GM04504 (cell line): Measurements from ENCODE around the gene PANK1.

Experiments
- DNase-seq: peaks from one replicate; pipeline ENCODE4 v3.0.0-alpha.2; 2012; ENCODE audit warnings: low read depth

Gene PANK1

DNA sequence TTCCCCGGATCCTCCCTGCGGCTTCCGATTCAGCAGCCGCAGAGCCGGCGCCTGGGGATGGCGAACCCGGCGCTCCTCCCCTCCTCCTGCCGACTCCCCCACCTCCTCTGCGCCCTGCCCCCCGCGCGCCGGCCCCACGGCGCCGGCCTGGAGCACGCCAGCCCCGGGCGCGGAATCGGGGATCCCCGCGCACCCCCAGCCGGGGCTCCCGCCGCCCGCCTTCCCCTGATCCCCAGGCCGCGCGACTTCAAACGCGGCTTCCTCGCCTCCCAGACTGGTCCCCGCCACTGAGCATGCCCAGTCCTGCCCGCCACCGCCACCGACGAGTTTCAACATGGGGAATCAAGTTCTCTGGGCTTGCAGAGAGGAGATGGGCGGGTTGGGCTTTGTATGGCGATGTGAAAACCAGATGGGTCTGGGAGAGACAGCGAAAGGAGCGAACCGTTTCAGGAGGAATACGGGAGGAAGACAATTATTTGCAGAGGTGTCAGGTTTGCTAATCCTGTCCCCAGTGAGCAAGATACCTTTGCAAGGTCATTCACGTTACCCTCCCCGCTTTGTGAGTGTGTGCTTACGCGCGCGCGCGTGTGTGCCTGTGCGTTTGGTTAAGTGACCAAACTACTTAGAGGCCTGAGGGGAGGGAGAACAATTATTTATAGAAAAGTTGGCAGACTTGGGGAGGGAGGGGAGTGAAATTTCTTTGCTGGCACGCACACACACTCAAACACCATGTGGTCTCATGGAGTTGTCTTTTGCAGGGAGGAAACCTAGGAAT is at the start of gene PANK1:
Gene PANK1, minus strand, starts transcription at position 276 of the 775 bp plus-strand sequence. CDS start 351 bp downstream, outside the sequence.
- DNase-seq = peak; percentile 40

DNA sequence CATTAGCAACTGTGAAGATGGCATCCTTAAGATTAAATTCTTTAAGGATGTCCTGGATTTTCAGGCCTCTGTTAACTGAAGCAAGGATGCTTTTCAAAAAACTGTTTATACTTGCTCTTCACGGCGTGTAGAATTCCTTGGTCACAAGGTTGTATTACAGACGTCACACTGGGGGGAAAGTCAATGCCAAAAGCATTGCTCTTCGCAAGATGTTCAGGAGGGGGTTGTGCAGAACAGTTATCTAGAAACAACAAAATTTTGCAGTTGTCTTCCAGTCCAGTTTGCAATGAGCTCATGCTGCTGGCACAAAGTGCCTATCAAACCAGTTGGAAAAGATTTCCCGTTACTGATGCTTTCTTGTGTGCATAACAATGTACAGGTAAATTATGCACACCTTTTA is 48.1 kb upstream of the PANK1 start:
- DNase-seq = no peak

DNA sequence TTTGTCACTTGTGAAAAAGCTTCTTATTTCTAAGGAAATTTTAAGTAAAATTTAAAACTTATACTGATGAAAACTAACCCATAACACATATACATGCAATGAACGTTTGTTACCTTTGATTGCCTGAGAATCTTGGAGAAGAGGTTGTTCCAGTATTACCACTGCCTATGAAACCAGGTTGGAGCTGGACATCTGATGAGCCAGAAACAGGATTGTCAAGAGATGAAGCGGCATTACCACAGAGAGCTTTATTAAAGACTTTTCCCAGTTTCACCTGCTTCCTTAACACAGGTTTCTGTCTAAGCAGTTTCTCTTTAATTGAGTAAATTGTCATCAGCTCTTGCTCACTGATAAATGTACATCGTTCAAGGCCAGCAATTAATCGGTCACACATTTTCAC is 47.4 kb upstream of the PANK1 start:
- no peak for DNase-seq

DNA sequence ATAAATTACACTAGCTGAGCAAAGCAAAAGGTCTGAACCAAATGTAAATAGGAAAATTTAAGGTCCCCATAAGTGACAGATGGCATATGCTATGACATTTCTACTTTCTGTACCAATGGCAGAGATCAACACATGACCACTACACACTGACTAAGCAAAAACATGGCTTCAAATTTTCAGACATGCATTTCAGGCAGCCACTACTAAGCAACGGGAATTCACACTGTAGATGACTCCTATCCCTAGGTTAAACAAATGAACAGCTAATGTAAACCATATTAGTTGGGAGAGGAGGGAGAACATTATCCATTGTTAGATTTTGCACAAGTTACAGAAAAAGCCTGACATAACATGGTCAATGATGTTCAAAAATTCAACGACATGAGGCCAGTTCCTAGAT is 45.0 kb upstream of the PANK1 start:
- no peak for DNase-seq

DNA sequence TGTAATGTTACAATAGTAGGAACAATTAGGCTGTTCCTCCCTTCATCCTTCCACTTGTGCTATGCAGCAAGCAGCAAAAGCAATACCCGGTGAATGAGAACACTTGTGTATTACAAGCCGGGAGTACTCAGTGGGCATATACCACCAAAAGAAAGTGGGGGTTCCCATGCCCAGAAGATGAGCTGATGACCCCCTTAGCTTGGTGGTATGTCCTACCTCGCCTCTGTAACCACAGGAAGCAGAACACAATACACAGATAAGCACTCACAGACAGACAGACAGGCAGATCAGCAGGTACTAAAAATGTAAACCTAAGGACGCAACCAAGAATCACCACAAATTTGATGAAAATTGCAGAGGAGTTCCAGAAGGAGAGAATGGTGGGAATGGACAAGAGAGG is 40.9 kb upstream of the PANK1 start:
- DNase-seq = no peak

DNA sequence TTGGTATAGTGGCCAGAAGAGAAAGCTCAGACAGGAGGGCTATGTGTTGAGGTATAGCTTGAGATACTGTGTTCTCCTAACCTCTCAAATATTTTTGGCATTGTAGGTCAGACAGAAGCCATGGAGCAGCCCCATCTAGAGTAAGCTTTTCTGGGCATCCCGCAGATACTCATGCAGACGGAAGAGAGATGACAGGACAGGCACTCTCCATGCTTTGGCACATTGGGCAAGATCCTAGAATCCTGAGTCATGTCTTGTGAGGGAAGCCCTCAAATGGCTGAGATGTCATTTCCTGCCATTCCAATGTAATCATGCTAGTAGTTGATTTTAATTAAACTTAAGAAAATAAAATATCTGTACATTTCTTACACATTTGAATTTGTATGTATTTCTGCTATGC is 39.6 kb upstream of the PANK1 start:
- no peak for DNase-seq

DNA sequence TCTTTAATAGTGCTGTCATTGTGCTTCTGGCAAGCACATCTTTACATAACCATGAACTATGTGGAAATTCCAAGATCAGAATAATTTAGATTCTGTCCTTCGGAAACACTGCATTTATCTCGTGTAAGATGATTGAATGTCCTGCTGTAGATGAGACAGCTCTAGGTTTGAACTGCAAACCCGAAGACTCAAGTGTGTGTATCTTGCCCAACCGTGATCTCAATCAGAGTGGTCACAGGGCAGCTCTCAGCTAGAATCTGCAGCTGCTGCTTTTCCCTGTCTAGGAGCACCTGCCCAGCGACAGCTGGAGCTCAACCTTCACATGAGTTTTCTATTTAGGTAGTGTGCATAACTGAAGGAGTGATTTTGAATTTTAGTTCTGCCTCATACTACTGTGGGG is 38.8 kb upstream of the PANK1 start:
- DNase-seq = no peak

DNA sequence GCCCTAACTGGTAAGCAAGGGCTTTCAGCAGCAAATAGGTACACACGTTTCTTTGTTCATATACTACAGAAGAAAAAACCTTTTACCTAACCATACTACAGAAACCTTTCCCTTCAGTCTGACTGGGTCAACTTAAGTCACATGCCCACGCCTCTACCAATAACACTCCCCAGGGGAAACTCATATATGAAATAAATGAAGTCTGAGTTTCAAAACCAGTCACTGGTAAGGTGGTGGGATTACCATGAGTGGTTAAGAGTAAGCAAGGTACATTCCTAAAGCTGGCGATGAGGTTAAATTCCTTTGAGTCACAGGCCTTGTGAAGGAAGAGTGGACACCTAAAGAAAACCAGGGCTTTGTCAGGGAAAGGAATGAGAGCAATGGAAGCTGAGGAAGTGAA is 34.9 kb upstream of the PANK1 start:
- no peak for DNase-seq

DNA sequence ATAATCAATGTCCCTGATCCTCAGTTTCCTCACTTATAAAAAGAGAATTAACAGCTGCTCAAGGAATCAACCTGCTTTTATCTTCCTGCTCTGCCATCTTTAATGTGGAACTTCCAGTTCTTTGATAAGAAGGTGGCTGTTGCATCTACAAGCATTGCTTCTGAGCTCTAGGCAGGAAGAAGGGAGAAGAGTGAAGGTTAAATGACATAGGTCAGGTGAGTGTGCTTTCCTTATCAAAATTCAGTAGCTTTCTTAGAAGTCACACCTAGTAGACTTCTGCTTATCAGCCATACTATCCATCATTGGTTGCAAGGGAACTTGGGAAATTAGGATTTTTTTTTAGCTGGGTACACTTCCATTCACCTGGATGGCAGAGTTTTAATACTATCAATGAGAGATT is 32.3 kb upstream of the PANK1 start:
- no peak for DNase-seq

DNA sequence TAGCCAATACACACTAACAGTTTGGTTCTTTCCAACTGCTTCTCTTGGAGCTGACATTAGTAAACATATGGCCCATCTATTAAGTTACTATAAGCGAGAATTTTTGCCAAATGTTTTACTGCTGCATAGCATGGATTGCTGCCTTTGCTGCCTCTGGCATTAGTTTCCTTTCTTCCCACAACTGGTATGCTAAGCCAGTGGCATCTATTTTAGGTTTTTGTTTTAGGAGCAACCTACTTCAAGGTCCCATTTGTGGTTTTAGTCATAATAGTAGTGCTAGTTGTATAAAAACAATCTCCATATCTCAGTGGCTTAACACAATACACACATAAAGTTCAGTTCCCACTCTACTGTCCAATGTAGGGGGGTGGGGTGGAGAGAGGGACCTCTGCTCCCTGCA is 25.9 kb upstream of the PANK1 start:
- no peak for DNase-seq

DNA sequence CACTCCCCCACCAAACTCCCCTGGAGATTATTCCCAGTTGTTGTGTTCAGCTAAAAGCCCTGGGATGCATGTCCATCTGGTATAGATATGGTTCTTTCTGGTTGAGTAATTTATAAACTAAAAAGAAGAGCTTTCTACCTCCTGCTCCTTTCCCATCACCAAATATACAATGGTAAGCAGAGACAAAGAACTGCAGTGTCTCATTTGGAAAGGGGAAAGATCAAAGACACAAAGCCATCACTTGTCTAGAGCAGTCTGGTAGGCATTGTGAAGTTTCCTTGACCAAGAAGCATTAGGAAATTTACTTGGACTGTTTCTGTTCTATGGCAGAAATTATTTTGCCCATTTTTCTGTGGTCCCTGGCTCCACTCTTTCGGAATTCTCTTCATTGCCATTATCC is 24.9 kb upstream of the PANK1 start:
- DNase-seq = no peak

DNA sequence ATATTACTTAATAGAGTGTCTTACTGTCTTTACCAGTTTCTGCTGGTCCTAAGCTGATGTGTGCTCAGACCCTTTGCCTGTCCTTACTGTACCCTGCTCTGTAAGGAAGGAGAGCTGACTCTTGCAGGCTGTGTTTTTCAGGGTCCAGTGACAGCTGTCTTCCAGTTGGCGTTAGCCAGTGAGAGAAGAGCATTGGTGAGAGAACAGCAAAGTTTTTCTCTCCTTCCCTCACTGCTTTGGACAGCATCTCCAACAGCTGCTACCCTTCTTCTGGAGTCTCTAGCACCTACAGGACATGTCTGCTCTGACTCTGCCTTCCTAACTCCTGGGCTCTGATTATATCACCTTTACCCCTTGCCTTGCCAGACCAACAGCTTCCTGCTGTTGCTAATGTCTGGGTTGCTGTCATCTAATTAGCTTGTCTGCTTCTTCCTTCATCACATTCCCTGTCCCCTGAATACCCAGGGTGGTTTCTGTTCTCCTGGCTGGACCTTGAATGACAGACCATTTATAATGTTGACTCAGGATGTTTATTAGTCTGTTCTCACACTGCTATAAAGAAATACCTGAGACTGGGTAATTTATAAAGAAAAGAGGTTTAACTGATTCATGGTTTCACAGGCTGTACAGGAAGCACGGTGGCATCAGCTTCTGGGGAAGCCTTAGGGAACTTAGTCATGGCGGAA is 23.5 kb upstream of the PANK1 start:
- DNase-seq = no peak

DNA sequence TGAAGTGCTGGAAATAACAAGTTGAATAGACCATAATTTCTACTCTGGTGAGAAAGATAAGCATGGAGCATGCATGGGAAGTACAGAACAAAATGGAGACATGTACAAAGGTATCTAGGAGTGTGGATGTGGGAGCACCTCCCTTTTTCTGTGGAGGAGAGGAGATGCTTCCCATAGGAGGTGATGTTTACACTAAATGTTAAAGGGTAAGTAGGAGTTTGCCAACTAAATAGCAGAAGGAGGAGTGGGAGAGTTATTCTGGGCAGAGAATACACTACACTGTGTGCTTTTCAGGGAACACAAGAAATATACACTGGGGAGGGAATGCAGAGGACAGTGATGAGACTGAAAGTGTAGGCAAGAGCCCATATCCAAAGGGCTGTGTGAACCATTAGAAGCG is 21.1 kb upstream of the PANK1 start:
- no peak for DNase-seq

DNA sequence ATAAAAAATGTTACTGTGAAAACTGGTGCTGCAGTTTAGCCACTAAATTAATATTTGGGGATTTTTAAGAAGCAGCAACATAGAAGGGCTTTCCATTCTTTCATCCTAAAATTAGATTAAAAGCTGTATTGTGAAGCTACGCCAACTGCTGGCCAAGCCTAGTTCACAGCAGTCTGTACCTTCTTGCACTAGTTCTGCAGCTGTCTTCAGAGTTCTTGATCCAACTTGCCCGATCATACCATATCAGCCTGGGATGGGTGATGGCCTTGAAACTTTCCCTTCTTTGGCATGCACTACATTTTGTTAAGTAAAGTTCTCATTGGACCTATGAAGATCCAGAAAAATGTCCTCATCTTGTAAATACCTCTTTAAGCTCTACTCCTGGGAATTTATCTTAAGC is 20.3 kb upstream of the PANK1 start:
- no peak for DNase-seq

DNA sequence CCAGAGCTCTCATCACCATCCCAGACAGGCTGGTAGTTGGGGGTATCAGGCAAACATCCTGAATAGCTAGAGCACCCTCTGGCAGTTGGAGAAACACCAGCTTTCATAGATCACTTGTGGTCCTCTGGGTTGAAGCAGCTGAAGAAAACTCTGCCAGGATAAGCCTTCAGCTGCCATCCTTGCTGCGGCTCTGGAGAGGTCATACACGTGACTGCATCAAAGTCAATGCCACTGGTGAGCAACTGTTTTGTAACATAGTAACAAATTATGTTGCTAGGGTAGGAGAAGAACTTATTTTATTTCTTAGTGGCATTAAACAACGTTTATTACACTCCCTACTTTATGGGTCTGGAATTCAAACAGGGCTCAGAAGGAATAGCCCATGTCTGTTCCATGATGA is 19.2 kb upstream of the PANK1 start:
- DNase-seq = no peak

DNA sequence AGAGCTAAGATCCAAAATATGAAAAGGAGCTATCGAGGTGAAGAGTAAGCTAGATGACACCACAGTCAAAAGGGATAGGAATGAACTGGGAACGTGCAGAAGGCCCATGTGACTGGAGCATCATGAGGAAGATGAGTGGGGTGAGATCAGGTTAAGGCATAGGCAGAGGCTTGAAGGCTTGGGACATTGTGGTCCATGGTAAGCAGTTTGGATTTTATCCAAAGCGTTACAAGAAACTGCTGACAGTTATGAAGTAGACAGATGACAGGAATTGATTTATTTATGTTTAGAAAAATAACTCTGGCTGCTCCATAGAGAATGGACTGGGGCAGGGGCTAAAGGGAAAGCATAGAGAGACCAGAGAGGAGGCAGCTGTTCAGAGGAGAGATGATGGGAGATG is 18.1 kb upstream of the PANK1 start:
- DNase-seq = no peak

DNA sequence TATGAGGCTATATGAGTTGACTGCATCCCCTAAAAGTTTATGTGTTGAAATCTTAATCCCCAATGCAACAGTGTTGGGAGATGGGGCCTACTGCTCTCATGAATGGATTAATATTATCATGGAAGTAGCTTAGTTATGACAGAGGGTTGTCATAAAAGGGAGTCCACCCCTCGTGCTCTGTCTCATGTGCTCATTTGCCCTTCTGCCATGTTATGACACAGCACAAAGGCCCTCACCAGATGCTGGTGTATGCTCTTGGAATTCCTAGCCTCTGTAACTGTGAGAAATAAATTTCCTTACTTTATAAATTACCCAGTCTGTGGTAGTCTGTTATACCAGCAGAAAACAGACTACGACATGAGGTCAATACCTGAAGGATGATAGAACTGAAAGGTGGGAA is 17.6 kb upstream of the PANK1 start:
- no peak for DNase-seq

DNA sequence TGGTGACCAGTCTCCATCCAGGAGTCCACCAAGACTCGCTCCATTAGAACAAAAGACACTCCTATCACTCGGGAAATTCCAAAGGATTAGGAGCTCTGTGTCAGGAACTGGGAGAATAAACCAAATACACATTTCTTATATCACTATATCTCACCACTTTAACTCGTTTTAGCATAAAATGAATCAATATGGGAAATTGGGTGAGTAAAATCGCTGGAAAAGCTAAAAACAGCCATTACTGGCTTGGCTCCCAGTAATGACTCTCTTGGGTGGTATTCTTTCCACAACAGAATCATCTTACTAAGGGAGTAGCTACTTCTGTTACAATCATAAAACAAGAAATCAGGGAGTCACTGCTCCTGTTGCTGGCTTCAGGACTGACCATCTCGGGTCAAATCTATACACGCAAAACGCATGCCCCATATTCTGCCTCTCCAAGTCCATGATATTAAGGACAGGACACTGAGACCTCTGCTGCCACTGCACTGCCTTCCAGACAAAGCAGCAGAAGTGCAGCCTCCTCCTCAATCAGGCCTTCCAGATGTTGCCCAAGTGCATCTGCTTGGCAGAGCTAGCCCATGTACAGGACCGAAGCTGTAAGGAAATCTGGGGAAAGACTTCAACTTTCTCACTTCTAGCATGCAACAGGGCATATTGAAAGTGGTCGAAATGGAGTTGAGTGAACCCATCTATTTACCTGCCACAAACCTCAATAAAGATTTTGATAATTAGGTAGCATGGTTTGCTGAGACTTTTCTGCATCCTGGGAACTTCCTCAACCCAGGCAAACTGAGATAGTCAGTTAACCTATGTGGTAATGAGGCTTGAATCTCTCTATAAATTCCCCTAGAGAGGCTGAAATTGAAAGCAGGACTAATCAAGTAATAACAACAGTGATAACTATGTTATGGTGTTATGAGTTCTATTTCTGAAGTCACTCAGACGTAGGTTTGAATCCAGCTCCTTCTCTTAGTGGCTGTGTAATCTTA is 14.4 kb upstream of the PANK1 start:
- DNase-seq = peak; percentile 72

DNA sequence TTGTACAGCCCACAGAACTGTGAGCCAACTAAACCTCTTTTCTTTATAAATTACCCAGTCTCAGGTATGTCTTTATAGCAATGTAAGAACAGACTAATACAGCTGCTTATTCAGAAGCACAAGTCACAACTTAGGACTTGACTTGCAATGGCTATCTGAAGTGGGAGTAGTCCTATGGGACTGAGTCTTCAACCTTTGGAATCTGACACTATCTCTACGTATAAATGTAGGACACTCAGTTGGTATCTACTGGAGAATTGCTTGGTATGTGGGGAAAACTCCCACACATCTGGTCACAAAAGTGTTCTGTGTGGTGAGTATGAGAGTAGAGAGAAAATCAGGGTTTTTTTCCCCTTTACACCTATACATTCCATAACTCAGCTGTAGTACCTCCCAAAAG is 12.3 kb upstream of the PANK1 start:
- no peak for DNase-seq

DNA sequence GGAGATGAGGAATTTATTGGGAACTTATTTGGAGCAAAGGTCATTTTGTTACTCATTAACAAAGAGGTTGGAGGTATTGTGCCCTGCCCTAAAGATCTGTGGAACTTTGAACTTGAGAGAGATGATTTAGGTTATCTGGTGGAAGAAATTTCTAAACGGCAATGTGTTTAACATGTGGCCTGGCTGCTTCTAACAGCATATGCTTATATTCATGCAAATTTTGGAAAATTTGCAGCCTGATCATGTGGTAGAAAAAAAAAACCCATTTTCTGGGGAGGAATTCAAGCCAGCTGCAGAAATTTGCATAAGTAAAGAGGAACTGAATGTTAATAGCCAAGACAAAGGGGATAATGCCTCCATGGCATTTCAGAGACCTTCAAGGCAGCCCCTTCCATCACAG is 10.7 kb upstream of the PANK1 start:
- DNase-seq = no peak

DNA sequence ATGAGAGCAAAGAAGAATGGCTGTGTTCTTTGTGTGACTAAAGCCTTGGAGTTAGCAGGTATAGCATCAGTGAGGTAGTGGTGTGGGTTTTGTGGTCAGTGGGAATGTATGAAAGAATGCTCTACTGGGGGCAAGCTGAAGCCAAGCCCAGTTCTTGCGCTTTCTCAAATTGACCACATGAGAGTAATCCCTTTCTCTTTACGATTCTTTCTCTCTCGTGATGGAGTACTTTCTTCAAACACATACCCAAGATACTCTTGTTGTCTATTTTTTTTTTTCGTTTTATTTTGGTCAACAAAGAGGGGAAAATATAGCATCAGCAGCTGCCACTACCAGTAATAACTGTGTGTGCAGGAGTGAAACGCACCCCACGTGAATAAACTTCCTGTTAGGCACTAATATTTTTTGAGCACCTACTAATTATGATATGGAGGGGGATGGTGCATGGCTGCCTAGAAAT is 8.4 kb upstream of the PANK1 start:
- DNase-seq = no peak

DNA sequence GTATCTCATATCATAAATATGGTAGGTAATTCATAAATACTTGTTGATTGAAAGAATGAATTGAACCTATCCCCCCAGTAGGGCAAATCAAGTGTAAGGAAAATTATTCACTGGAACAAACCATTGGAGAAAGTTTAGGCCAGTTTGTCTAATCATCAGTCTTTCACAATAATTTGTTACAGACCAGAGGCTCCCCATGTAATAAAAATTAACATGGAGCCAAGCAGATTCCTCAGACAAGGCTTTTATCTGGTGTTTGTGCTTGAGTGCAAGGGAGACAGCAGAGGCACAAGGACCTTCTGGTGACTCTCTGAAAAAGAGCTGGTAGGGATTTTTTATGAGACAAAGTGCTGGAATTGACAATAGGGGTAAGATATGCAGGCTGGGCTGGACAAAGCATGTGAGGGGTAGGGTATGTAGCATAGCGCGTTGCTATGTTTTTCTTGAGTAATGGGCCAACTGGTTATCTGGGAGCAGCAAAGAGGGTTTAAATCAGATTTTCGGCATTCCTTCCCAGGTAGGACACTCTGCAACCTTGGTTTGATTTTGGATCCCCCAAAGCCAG is 7.8 kb upstream of the PANK1 start:
- DNase-seq = no peak
